Measurements from ENCODE around the gene TMA7. TPM values are rescaled to one million over a fixed set of nuclear protein-coding genes. Genes with fewer than 3 reads are reported as not detected.
A peak's percentile ranks its signal among the peaks of the same experiment; 100 is the strongest.

Gene TMA7
- total and polyA plus RNA-seq, 10 of the 15 experiments (the other 5 are each of a cell fraction or from before 2014, with no cell fraction given) = 319 to 1,760 (median 752) TPM

DNA sequence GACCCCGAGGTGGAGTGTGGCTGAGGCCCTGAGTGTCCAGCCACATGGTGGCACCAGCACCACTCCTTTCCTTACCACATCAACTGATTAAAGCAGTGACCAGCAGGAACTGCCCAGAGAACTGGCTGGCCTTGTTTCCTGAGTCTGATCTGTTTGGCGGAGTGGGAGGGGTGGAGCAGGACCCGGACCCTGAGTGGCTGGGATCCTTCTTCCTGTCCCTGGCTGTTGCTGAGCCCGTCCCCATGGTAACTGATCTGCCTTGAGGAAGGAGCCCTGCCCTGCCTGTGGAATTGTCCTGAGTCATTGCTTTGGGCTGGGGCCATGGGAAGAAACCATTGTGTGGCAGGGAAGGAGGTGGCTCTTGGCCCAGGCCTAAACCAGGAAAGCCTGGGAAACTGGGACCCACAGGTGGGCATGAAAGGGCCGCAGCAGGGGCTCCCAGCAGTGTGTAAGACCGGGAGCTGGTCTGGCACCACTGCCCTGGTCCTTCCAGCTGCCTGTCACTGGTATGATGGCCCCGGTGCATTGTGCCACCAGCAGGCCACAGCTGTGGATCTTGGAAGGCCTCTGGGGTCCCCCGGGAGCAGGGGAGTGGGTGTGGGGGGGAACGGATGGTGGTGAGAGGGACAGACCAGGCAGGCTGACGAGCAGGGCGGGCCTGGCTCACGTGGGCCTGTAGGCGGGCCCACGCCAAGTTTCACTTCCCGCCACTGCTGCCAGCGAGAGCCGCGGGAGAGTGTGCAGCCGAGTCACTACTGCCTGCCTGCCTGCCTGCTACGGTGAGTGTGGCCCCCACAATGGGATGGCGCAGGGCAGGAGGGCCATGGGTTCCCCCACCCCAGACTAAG lies 25.7 kb downstream of the TMA7 start (continued):
- TF ChIP-seq, protein P1, sequence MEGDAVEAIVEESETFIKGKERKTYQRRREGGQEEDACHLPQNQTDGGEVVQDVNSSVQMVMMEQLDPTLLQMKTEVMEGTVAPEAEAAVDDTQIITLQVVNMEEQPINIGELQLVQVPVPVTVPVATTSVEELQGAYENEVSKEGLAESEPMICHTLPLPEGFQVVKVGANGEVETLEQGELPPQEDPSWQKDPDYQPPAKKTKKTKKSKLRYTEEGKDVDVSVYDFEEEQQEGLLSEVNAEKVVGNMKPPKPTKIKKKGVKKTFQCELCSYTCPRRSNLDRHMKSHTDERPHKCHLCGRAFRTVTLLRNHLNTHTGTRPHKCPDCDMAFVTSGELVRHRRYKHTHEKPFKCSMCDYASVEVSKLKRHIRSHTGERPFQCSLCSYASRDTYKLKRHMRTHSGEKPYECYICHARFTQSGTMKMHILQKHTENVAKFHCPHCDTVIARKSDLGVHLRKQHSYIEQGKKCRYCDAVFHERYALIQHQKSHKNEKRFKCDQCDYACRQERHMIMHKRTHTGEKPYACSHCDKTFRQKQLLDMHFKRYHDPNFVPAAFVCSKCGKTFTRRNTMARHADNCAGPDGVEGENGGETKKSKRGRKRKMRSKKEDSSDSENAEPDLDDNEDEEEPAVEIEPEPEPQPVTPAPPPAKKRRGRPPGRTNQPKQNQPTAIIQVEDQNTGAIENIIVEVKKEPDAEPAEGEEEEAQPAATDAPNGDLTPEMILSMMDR (IDR thresholded peaks at IDR 0.05 in 2 of 3, conservative IDR thresholded peaks at IDR 0.05 in 1 of 3; ENCODE audit: control insufficient read depth in 2 of 3, extremely low read depth in 1 of 3, insufficient read depth in 1 of 3, low read depth in 3 of 3, low read length in 3 of 3) = peak; percentile 52 to 67 (median 56); a peak in 5 of 6 replicates
- no peak for TF ChIP-seq NR2F1 (conservative IDR thresholded peaks at IDR 0.05)
- TF ChIP-seq, protein P2, sequence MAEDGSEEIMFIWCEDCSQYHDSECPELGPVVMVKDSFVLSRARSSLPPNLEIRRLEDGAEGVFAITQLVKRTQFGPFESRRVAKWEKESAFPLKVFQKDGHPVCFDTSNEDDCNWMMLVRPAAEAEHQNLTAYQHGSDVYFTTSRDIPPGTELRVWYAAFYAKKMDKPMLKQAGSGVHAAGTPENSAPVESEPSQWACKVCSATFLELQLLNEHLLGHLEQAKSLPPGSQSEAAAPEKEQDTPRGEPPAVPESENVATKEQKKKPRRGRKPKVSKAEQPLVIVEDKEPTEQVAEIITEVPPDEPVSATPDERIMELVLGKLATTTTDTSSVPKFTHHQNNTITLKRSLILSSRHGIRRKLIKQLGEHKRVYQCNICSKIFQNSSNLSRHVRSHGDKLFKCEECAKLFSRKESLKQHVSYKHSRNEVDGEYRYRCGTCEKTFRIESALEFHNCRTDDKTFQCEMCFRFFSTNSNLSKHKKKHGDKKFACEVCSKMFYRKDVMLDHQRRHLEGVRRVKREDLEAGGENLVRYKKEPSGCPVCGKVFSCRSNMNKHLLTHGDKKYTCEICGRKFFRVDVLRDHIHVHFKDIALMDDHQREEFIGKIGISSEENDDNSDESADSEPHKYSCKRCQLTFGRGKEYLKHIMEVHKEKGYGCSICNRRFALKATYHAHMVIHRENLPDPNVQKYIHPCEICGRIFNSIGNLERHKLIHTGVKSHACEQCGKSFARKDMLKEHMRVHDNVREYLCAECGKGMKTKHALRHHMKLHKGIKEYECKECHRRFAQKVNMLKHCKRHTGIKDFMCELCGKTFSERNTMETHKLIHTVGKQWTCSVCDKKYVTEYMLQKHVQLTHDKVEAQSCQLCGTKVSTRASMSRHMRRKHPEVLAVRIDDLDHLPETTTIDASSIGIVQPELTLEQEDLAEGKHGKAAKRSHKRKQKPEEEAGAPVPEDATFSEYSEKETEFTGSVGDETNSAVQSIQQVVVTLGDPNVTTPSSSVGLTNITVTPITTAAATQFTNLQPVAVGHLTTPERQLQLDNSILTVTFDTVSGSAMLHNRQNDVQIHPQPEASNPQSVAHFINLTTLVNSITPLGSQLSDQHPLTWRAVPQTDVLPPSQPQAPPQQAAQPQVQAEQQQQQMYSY (CRISPR knock-in tag; IDR thresholded peaks at IDR 0.05) = no peak
- TF ChIP-seq HDGF (IDR thresholded peaks at IDR 0.05) = peak; percentile 98
- TF ChIP-seq TAF1 (IDR thresholded peaks at IDR 0.05; ENCODE audit: borderline replicate concordance, low read depth, low read length) = peak; percentile 96
- TF ChIP-seq CREB1 (IDR thresholded peaks at IDR 0.05; ENCODE audit: low read depth) = peak; percentile 60; the same call in 1 of the 2 replicates
- TF ChIP-seq HDAC6 (IDR thresholded peaks at IDR 0.05; ENCODE audit: unreplicated experiment) = peak; percentile 40
- peak; percentile 67 for TF ChIP-seq NBN (IDR thresholded peaks at IDR 0.05)
- TF ChIP-seq PML (IDR thresholded peaks at IDR 0.05; ENCODE audit: low read length) = peak; percentile 85
- TF ChIP-seq, protein P3, sequence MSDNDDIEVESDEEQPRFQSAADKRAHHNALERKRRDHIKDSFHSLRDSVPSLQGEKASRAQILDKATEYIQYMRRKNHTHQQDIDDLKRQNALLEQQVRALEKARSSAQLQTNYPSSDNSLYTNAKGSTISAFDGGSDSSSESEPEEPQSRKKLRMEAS (IDR thresholded peaks at IDR 0.05; ENCODE audit: low read depth, low read length) = peak; percentile 75
- TF ChIP-seq SMAD5 (IDR thresholded peaks at IDR 0.05; ENCODE audit: low read depth) = peak; percentile 94
- no peak for TF ChIP-seq NFIC (IDR thresholded peaks at IDR 0.05; ENCODE audit: low read depth, low read length)
- peak; percentile 64; the same call in 1 of the 2 replicates for TF ChIP-seq TCF3 (IDR thresholded peaks at IDR 0.05; ENCODE audit: borderline replicate concordance, insufficient read depth, low read depth, low read length)
- peak; percentile 25 for TF ChIP-seq MYC (IDR thresholded peaks at IDR 0.05; ENCODE audit: insufficient read depth, insufficient read length, insufficient replicate concordance, low read length, severe bottlenecking)
- TF ChIP-seq BMI1 (IDR thresholded peaks at IDR 0.05; ENCODE audit: borderline replicate concordance) = peak; percentile 81
- TF ChIP-seq POLR2AphosphoS5 (IDR thresholded peaks at IDR 0.05; ENCODE audit: low read length) = peak; percentile 97
- TF ChIP-seq BACH1 (IDR thresholded peaks at IDR 0.05; ENCODE audit: borderline replicate concordance) = peak; percentile 90; the same call in 1 of the 2 replicates
- TF ChIP-seq, protein P4, sequence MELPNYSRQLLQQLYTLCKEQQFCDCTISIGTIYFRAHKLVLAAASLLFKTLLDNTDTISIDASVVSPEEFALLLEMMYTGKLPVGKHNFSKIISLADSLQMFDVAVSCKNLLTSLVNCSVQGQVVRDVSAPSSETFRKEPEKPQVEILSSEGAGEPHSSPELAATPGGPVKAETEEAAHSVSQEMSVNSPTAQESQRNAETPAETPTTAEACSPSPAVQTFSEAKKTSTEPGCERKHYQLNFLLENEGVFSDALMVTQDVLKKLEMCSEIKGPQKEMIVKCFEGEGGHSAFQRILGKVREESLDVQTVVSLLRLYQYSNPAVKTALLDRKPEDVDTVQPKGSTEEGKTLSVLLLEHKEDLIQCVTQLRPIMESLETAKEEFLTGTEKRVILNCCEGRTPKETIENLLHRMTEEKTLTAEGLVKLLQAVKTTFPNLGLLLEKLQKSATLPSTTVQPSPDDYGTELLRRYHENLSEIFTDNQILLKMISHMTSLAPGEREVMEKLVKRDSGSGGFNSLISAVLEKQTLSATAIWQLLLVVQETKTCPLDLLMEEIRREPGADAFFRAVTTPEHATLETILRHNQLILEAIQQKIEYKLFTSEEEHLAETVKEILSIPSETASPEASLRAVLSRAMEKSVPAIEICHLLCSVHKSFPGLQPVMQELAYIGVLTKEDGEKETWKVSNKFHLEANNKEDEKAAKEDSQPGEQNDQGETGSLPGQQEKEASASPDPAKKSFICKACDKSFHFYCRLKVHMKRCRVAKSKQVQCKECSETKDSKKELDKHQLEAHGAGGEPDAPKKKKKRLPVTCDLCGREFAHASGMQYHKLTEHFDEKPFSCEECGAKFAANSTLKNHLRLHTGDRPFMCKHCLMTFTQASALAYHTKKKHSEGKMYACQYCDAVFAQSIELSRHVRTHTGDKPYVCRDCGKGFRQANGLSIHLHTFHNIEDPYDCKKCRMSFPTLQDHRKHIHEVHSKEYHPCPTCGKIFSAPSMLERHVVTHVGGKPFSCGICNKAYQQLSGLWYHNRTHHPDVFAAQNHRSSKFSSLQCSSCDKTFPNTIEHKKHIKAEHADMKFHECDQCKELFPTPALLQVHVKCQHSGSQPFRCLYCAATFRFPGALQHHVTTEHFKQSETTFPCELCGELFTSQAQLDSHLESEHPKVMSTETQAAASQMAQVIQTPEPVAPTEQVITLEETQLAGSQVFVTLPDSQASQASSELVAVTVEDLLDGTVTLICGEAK (IDR thresholded peaks at IDR 0.05; ENCODE audit: borderline replicate concordance) = no peak
- TF ChIP-seq IRF4 (IDR thresholded peaks at IDR 0.05; ENCODE audit: low read depth, low read length) = peak; percentile 80
- peak; percentile 68; the same call in 1 of the 2 replicates for TF ChIP-seq GATAD2B (conservative IDR thresholded peaks at IDR 0.05; ENCODE audit: low read depth)

Measured in GM12878 (cell line).